ENCODE results near the gene NEMF. TPM values are rescaled to one million over a fixed set of nuclear protein-coding genes. Genes with fewer than 3 reads are reported as not detected.
A peak's percentile ranks its signal among the peaks of the same experiment; 100 is the strongest.

The NEMF gene
- total RNA-seq, 2 donors from 2014 or later, result 43.9 to 45.2 TPM

DNA sequence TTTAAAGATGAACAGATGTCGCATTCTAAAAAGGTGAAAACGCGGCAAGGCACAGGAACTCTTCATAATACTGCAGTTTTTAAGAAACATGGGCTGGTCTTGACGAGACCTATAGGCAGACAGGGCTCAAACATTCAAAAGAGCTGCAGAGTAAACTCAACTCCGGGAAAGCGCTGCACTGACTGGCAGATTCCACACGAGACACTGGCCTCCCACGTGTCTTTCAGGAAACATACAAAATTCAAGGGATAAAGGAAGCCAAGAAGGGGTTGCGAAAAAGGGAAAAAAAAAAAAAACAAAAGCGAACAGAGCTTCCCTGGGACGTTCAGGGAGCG is 39.7 kb upstream of the NEMF start:
- TF ChIP-seq, protein P1, sequence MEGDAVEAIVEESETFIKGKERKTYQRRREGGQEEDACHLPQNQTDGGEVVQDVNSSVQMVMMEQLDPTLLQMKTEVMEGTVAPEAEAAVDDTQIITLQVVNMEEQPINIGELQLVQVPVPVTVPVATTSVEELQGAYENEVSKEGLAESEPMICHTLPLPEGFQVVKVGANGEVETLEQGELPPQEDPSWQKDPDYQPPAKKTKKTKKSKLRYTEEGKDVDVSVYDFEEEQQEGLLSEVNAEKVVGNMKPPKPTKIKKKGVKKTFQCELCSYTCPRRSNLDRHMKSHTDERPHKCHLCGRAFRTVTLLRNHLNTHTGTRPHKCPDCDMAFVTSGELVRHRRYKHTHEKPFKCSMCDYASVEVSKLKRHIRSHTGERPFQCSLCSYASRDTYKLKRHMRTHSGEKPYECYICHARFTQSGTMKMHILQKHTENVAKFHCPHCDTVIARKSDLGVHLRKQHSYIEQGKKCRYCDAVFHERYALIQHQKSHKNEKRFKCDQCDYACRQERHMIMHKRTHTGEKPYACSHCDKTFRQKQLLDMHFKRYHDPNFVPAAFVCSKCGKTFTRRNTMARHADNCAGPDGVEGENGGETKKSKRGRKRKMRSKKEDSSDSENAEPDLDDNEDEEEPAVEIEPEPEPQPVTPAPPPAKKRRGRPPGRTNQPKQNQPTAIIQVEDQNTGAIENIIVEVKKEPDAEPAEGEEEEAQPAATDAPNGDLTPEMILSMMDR (IDR thresholded peaks at IDR 0.05), result no peak

DNA sequence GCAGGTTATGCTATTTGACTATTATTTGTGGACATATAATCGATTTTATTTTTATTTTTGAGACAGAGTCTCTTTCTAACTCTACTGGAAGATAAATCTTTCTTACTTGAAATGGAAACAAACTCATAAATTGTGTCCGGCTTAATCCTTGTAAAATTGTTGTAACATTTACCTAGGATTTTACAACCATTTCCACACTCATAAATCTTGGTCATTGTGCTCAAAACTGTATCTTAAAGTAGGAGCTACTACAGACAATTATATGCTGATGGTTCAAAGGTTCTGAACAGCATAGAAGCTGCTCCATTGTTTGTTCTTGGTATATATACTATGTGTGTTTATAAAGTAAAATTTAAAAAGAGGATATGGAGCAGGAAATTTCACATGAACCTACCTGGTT is 35.7 kb upstream of the NEMF start:
- Histone ChIP-seq H3K9me3 (no peaks in the 10 kb centered on the region), H3K36me3 (no peaks in the 10 kb centered on the region), H3K27ac (no peak overlapping the region), H3K4me1 (peaks cover 0 to 7% of the 10 kb centered on the region in 2 donors), H3K27me3 (no peaks in the 10 kb centered on the region), H3K4me3 (no peak overlapping the region)
- TF ChIP-seq, protein P1 (IDR thresholded peaks at IDR 0.05), result no peak
- DNase-seq (ENCODE audit: low spot score), result no peak

More for the DNA sequence above, 39.7 kb upstream of the NEMF start:
- DNase-seq (ENCODE audit: low spot score), result peak; percentile 81
- Histone ChIP-seq H3K4me1 (peaks cover 0 to 36% of the 10 kb centered on the region in 2 donors), H3K36me3 (peaks cover 21% of the 10 kb centered on the region), H3K4me3 (peak overlapping the region; percentile 99 to 100), H3K9me3 (no peaks in the 10 kb centered on the region), H3K27ac (peak overlapping the region; percentile 100), H3K27me3 (no peaks in the 10 kb centered on the region)

DNA sequence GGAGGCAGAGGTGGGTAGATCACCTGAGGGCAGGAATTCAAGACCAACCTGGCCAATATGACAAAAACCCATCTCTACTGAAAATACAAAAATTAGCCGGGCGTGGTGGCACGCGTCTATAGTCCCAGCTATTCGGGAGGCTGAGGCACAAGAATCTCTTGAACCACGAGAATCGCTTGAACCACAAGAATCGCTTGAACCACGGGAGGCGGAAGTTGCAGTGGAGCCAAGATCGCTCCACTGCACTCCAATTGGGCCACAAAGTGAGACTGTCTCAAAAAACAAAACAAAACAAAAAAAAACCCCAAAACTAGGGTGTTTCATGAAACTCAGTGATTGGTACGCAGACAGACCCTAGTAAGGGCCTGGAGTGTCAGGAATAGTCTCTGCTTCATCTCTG is 33.9 kb upstream of the NEMF start:
- Histone ChIP-seq H3K4me1 (peaks cover 0 to under 1% of the 10 kb centered on the region in 2 donors), H3K36me3 (no peaks in the 10 kb centered on the region), H3K27ac (no peak overlapping the region), H3K9me3 (no peaks in the 10 kb centered on the region), H3K27me3 (no peaks in the 10 kb centered on the region), H3K4me3 (no peak overlapping the region)
- DNase-seq (ENCODE audit: low spot score), result no peak
- TF ChIP-seq, protein P1 (IDR thresholded peaks at IDR 0.05), result no peak

DNA sequence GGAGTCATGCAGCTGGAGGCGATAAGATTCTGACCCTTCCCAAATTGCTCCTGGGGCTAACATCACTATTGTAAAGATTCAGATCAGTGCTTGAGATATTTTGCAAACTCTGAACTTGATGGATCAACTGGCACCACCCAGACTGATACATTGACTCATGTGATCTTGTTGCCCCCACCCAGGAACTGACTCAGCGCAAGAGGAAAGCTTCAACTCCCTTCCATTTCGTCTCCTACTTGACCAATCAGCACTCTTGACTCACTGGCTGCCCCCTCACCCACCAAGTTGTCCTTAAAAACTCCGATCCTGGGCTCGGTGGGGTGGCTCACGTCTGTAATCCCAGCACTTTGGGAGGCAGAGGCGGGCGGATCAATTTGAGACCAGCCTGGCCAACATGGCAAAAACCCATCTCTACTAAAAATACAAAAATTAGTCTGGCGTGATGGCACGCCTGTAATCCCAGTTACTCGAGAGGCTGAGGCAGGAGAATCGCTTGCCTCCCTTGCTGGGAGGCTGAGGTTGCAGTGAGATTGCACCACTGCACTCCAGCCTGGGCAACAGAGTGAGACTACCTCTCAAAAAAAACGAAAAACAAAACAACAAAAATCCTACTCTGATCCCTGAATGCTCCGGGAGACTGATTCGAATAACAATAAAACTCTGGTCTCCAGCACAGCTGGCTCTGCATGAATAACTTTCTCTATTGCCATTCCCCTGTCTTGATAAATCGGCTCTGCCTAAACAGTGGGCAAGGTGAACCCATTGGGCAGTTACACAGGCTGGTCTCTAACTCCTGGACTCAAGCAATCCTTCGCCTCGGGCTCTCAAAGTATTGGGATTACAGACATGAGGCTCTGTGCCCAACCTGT is 30.5 kb upstream of the NEMF start:
- DNase-seq (ENCODE audit: low spot score), result no peak
- Histone ChIP-seq H3K4me3 (no peak overlapping the region), H3K4me1 (no peaks in the 10 kb centered on the region), H3K27ac (no peak overlapping the region), H3K27me3 (no peaks in the 10 kb centered on the region), H3K9me3 (no peaks in the 10 kb centered on the region), H3K36me3 (no peaks in the 10 kb centered on the region)
- TF ChIP-seq, protein P1 (IDR thresholded peaks at IDR 0.05), result no peak

GRCh38 chr14:49881350-49882001 is 28.9 kb upstream of the NEMF start:
- Histone ChIP-seq H3K27ac (no peak overlapping the region), H3K4me1 (no peaks in the 10 kb centered on the region), H3K4me3 (no peak overlapping the region), H3K36me3 (no peaks in the 10 kb centered on the region), H3K27me3 (no peaks in the 10 kb centered on the region), H3K9me3 (no peaks in the 10 kb centered on the region)
- TF ChIP-seq, protein P1 (IDR thresholded peaks at IDR 0.05), result no peak
- no peak for DNase-seq (ENCODE audit: low spot score)
